Calu3 (cell line): Measurements from ENCODE around the gene ISG20L2. TPM values are rescaled to one million over a fixed set of nuclear protein-coding genes. Genes with fewer than 3 reads are reported as not detected.

Experiments used
- Bru-seq: library from RNA; stranded (reverse); fragments of 400-500 nt; gene quantifications from one replicate; lab custom pipeline; 2021; lab: Mats Ljungman, UMichigan
- BruChase-seq, 2 experiments: library from RNA; stranded (reverse); fragments of 400-500 nt; gene quantifications; one replicate each; lab custom pipeline; 2021; lab: Mats Ljungman, UMichigan
- BruUV-seq: library from RNA; stranded (reverse); fragments of 400-500 nt; replicated peaks from 2 replicates; lab custom pipeline; 2021; lab: Mats Ljungman, UMichigan
- CTCF ChIA-PET: fragments of 300-600 bp; sonication (Branson Sonifier 250); formaldehyde crosslinking; loops from one replicate; lab custom pipeline; 2022; ENCODE audit warnings: antibody characterized with exemption; lab: Charles Lee
- DNase-seq: peaks from one replicate; pipeline ENCODE4 v3.0.0; 2022
- H3K27ac Mint-ChIP-seq: one replicate; pipeline ENCODE4 v1.8.0; 2022; ENCODE audit warnings: mixed read lengths; ENCODE audit not compliant: unreplicated experiment
- H3K27me3 Mint-ChIP-seq: one replicate; pipeline ENCODE4 v1.8.0; 2022; ENCODE audit warnings: mixed read lengths; ENCODE audit not compliant: unreplicated experiment
- H3K36me3 Mint-ChIP-seq: one replicate; pipeline ENCODE4 v1.8.0; 2022; ENCODE audit warnings: mild to moderate bottlenecking, moderate library complexity, mixed read lengths; ENCODE audit not compliant: insufficient read depth, unreplicated experiment
- H3K4me1 Mint-ChIP-seq: one replicate; pipeline ENCODE4 v1.8.0; 2022; ENCODE audit warnings: mild to moderate bottlenecking, low read depth, mixed read lengths; ENCODE audit not compliant: unreplicated experiment
- H3K4me3 Mint-ChIP-seq: one replicate; pipeline ENCODE4 v1.8.0; 2022; ENCODE audit warnings: mild to moderate bottlenecking, low read depth, moderate library complexity, mixed read lengths; ENCODE audit not compliant: unreplicated experiment
- H3K9me3 Mint-ChIP-seq: one replicate; pipeline ENCODE4 v1.8.0; 2022; ENCODE audit warnings: low read depth, mixed read lengths; ENCODE audit not compliant: unreplicated experiment
- intact Hi-C: fragments of 100-400 bp; cut with micrococcal nuclease; formaldehyde crosslinking; loops from one replicate; pipeline ENCODE4 v1.10.0; 2022; ENCODE audit not compliant: unreplicated experiment
- long read RNA-seq: library from polyadenylated mRNA; stranded (forward); transcript quantifications from one replicate; pipeline ENCODE4 v2.0.0, GENCODE V29; 2022
- total RNA-seq: library from RNA; stranded (reverse); gene quantifications from 2 replicates; pipeline ENCODE4 v1.2.3, GENCODE V29; 2022
- TF ChIP-seq, protein P1 (sequence below): fragments of 200-600 bp; IDR thresholded peaks from one replicate; pipeline ENCODE4 v1.8.0; 2022; ENCODE audit warnings: antibody characterized with exemption; ENCODE audit not compliant: unreplicated experiment

Gene ISG20L2, protein sequence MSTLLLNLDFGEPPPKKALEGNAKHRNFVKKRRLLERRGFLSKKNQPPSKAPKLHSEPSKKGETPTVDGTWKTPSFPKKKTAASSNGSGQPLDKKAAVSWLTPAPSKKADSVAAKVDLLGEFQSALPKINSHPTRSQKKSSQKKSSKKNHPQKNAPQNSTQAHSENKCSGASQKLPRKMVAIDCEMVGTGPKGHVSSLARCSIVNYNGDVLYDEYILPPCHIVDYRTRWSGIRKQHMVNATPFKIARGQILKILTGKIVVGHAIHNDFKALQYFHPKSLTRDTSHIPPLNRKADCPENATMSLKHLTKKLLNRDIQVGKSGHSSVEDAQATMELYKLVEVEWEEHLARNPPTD
- total RNA-seq (60.9 and 61.6 TPM in 2 replicates), Bru-seq, nascent RNA (percentile 87 among the genes with signal in this experiment), BruChase-seq, experiment 1, labeled RNA remaining after a 6-hour chase (percentile 95 among the genes with signal in this experiment), BruChase-seq, experiment 2, labeled RNA remaining after a 2-hour chase (percentile 96 among the genes with signal in this experiment)
- long read RNA-seq, transcript ISG20L2-202 (4 exons, 2,310 nt), result minor isoform, 19 of 75 reads
- long read RNA-seq, transcript ISG20L2-201 (3 exons, 3,303 nt), result major isoform, 32 of 75 reads
- long read RNA-seq, partial matches to known transcripts, result 3 of 75 reads
- long read RNA-seq, other reads (novel, unspliced or antisense), result 19 of 75 reads

DNA sequence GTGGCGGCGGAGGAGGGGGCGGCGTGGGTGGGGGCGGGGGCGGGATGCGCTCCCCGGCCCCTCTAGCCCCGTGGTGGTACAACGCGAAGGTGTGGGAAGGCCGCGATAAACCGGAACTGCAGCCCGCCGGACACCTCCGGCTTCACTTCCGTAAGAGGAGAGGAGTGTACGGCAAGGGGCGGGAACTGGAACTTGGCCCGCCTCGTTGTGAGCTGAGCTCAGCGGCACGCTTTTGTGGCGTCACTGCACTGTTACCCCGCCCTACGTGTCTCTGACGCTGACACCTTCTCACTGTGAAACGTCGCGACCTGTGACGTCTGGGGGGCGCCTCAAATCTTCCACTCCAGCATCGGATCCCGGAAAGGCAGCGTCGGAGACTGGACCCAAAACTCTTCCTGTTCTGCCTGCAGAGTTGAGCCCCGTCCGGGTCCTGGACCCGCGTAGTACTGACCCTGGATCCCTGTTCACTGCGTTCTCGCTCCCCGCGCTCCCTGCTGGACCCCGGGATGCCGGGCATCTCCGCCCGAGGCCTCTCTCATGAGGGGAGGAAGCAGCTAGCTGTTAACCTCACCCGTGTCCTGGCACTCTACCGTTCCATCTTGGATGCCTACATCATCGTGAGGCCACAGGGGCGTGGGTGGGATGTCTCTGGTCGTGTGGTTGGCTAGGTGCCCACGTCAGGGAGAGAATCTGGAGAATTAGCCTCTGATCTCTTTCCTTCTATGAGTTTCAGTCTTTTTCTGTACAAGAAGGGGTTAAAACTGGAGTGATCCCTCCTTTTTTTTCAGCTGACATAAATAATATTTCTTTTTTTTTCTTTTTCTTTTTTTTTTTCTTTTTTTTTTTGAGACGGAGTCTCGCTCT lies at the start of gene ISG20L2:
ISG20L2 (minus strand) TSS at position 168 of the 864 bp plus-strand sequence. CDS start 1,114 bp downstream, outside the sequence.
- H3K4me3 Mint-ChIP-seq, result no peak within 1 kb of the TSS
- TF ChIP-seq, protein P1, sequence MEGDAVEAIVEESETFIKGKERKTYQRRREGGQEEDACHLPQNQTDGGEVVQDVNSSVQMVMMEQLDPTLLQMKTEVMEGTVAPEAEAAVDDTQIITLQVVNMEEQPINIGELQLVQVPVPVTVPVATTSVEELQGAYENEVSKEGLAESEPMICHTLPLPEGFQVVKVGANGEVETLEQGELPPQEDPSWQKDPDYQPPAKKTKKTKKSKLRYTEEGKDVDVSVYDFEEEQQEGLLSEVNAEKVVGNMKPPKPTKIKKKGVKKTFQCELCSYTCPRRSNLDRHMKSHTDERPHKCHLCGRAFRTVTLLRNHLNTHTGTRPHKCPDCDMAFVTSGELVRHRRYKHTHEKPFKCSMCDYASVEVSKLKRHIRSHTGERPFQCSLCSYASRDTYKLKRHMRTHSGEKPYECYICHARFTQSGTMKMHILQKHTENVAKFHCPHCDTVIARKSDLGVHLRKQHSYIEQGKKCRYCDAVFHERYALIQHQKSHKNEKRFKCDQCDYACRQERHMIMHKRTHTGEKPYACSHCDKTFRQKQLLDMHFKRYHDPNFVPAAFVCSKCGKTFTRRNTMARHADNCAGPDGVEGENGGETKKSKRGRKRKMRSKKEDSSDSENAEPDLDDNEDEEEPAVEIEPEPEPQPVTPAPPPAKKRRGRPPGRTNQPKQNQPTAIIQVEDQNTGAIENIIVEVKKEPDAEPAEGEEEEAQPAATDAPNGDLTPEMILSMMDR, result no peak
- no peaks in the 10 kb centered on the region for H3K27me3 Mint-ChIP-seq
- no peaks in the 10 kb centered on the region for H3K9me3 Mint-ChIP-seq
- peaks cover 21% of the 10 kb centered on the region for H3K4me1 Mint-ChIP-seq
- peak; percentile 97 for DNase-seq
- no peak within 1 kb of the TSS for H3K27ac Mint-ChIP-seq
- H3K36me3 Mint-ChIP-seq, result peaks cover 13% of the 10 kb centered on the region
- CTCF ChIA-PET, result interaction anchor here (0.6 to 5.1 kb wide), 18 partner anchors 10 to 954 kb away, joined by 3 to 199 read pairs (median 5); partner anchors contain the start of genes HDGF, INSRR, MRPL24 and NTRK1
- no TSS peak for BruUV-seq
- intact Hi-C loops, result loop anchor here (2.0 to 5.0 kb wide), 2 partner anchors 20 to 38 kb away; partner anchors contain the start of gene PRCC

DNA sequence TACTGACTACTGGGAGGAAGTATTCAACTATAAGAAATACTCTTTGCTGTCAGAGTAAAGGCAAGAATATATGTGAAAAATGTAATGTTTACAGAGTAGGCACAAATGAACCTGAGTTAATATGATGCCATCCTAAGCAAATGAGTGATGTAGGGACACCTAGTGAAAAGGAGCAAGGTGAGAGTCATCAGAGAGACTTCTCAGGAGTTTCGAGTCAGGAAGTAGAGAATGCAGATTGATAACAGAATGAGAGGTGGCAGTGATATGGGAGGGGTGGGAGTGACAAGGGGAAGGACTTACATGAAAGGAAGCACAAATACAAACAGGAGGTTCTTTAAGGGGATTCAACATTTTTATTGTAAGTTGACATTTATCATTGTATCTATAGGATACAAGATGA lies 49.0 kb upstream of the ISG20L2 start:
- TF ChIP-seq, protein P1, result no peak
- H3K4me1 Mint-ChIP-seq, result peaks cover 41% of the 10 kb centered on the region
- H3K9me3 Mint-ChIP-seq, result no peaks in the 10 kb centered on the region
- H3K27ac Mint-ChIP-seq, result no peak overlapping the region
- intact Hi-C loops, result no loop called here
- no TSS peak for BruUV-seq
- DNase-seq, result no peak
- CTCF ChIA-PET, result no interaction called here
- H3K4me3 Mint-ChIP-seq, result no peak overlapping the region
- H3K36me3 Mint-ChIP-seq, result peaks cover 45% of the 10 kb centered on the region
- H3K27me3 Mint-ChIP-seq, result no peaks in the 10 kb centered on the region

DNA sequence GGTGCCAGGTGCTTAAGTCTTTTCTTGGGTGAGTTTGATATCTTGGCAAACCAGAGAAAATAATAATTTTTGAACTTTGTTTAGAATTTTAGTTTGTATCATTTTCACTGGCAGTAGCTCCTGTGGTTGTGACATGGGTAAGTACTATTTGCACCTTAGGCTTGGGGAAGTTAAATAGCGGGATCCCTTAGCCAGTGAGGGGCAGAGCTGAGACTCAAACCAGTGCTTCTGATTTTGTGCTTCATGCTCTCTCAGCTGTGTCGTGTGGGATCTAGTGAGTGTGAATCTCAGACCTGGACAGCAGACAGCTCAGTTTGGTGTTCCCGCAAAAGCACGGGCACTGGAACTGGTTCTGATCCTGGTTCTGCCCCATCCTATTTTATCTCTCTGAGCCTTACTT lies 48.4 kb upstream of the ISG20L2 start:
- CTCF ChIA-PET, result no interaction called here
- peaks cover 44% of the 10 kb centered on the region for H3K4me1 Mint-ChIP-seq
- intact Hi-C loops, result no loop called here

More for the DNA sequence above, 48.4 kb upstream of the ISG20L2 start:
- Mint-ChIP-seq H3K36me3 (peaks cover 46% of the 10 kb centered on the region), H3K4me3 (no peak overlapping the region), H3K27ac (no peak overlapping the region), H3K9me3 (no peaks in the 10 kb centered on the region), H3K27me3 (no peaks in the 10 kb centered on the region)
- TF ChIP-seq, protein P1, result no peak
- no peak for DNase-seq
- BruUV-seq, result no TSS peak
